Breast epithelium (tissue), 3 donors: ENCODE results near the gene UCK1.

Source experiments
- CTCF ChIP-seq, 3 donors: fragments of 450-650 bp; IDR thresholded peaks; one replicate each; pipeline ENCODE4 v1.5.1; 2016 to 2017; ENCODE audit warnings: antibody characterized with exemption in 3 of 3, mild to moderate bottlenecking in 3 of 3, moderate library complexity in 3 of 3
- POLR2A ChIP-seq: fragments of 450-650 bp; IDR thresholded peaks from one replicate; pipeline ENCODE4 v1.6.1; 2016; ENCODE audit warnings: antibody characterized with exemption, mild to moderate bottlenecking, moderate library complexity
- POLR2AphosphoS5 ChIP-seq, 3 donors: sonication (generic); formaldehyde crosslinking; IDR thresholded peaks; one replicate each; pipeline ENCODE4 v1.6.1; 2017; ENCODE audit warnings: antibody characterized with exemption in 3 of 3

- TF ChIP-seq POLR2AphosphoS5 (IDR thresholded peaks at IDR 0.05) (no peak), CTCF (IDR thresholded peaks at IDR 0.05) (no peak), POLR2A (no peak)
Observed at GRCh38 chr9:131522257-131523085, 8.6 kb downstream of the UCK1 start.
